ENCODE results near the gene PLEKHD1.

The PLEKHD1 gene

DNA sequence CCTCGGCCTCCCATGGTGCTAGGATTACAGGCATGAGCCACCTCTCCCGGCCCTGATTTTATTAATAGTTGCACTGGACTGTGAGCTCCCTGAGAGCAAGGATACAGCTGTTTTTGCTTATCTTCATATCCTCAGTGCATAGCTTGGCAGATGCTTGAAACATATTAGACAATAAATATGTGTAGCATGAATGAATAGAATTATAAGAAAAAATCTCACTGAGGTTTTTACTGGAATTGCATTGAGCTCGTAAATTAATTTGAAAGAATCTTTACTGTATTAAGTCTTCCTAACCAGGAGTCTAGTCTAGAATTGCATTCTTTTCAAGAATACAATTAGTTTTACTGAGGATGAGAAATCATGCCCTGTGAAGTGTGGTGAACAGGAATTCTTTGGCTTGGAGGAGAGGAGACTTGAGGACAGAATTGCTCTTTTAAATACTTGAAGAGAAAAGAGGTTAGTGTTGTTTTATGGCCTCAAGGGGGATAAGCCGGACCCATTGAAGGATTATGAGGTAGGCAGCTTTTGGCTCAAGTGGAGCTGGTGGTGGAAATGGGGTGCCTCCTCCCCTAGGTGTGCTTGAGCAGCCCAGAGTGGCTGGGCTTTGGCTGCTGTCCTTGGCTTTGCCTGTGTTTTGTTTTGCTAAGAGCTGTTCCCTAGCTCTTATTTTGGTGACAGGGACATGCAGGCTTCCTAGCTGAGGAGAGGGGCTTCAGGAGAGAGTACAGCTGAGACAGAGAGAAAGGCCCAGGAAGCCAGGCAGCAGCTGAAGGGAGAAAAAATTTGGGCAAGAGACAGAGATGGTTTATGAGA, 34.0 kb downstream of the PLEKHD1 start:
- no peak for DNase-seq (ENCODE audit: low spot score)

DNA sequence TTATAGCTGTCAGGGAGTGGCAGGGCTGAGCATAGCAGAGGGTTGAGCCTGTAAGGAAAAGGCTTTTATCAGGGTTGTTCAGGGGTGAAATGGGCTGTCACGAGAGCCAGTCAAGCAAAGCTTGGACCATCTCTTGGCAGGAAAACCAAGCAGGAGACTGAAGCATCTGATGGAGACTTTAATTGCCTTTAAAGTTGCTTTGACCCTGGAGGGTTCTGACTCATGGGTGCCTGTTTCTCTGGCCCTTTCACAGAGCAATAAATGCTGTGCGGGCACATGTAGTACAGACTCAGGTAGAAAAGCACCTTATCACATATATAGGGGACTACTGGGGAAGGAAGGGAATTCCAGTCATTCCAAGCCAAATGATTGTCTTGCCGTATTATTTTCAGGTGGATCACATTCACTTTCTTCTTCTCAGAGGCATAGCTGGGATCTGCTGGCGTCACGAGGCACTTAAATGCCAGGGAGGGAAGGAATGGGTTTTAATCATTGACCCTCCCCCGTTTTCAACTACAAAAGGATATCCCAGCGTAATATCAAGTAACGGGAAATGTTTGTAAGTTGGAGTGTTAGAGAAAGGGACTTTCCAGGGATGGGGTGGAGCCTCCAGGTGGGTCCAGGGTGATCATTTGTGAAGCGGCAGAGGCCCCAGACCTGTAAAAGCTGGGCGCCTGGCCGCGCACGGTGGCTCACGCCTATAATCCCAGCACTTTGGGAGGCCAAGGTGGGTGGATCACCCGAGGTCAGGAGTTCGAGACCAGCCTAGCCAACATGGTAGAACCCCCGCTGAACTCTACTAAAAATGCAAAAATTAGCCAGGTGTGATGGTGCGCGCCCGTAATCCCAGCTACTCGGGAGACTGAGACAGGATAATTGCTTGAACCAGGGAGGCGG, 34.9 kb downstream of the PLEKHD1 start:
- DNase-seq (ENCODE audit: low spot score): no peak

DNA sequence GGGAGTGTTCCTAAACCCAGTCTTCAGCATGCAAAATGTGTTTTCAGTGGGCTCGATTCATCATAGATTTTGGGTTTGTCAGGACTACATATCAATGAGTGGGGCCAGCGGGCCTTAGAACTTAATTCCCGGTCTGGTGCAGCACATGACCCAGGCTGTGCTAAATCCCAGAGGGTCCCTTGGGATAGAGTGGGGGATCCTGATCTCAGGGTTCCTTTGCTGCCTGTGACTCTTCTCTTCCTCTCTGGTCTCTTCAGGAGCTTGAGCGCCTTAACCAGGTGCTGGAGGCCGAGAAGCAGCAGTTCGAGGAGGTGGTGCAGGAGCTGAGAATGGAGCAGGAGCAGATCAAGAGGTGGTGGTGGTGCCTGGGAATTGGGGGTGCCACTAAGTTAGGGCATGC, 37.5 kb downstream of the PLEKHD1 start:
- DNase-seq (ENCODE audit: low spot score): no peak

GRCh38 chr14:69525896-69526295, 41.4 kb downstream of the PLEKHD1 start:
- no peak for DNase-seq (ENCODE audit: low spot score)

GRCh38 chr14:69527635-69528034, 43.1 kb downstream of the PLEKHD1 start:
- no peak for DNase-seq (ENCODE audit: low spot score)

GRCh38 chr14:69528143-69528542, 43.6 kb downstream of the PLEKHD1 start:
- DNase-seq (ENCODE audit: low spot score): no peak

DNA sequence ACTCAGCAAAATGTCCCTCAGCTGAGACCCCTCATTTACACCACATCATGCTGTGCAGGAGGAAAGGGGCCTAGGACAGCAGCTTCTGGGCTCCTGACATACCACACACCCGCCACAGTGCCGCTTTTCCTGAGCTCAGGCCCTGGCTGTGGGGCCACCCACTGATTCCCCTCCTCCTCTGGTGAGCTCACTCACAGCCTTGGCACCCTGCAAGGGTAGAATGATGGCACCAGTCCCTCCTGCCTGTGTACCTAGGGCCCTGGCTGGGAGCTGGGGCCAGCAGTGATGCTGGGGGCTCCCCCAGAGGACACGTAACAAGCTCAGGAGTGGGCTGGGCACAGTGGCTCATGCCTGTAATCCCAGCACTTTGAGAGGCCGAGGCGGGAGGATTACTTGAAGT, 44.4 kb downstream of the PLEKHD1 start:
- DNase-seq (ENCODE audit: low spot score): no peak

DNA sequence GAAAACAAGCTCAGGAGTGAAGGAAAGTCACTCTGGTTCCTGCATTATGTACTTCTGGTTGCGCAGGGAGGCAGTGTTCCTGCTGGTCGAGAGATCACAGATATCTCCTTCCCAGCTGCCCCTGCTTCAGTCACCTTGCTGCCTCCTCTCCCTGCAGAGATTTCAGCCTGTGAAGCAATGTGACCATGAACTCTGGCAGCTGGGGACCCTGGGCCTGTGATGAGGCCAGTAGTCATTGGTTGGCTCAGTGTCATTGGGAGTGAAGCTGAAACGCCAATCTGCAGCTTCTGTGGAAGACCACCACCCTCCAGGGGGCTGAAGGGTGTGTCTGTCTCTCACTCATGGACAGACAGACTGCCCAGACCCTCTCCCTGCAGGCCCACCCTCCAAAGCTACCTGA, 45.0 kb downstream of the PLEKHD1 start:
- DNase-seq (ENCODE audit: low spot score): no peak

GRCh38 chr14:69530095-69530494, 45.6 kb downstream of the PLEKHD1 start:
- no peak for DNase-seq (ENCODE audit: low spot score)

- no peak for DNase-seq (ENCODE audit: low spot score)
Observed at GRCh38 chr14:69531135-69531534, 46.6 kb downstream of the PLEKHD1 start.

- no peak for DNase-seq (ENCODE audit: low spot score)
Observed at GRCh38 chr14:69532561-69533340, 48.2 kb downstream of the PLEKHD1 start.

GRCh38 chr14:69535230-69535848, 50.8 kb downstream of the PLEKHD1 start:
- DNase-seq (ENCODE audit: low spot score): peak; percentile 34

GRCh38 chr14:69536971-69537370, 52.4 kb downstream of the PLEKHD1 start:
- DNase-seq (ENCODE audit: low spot score): no peak

GRCh38 chr14:69537900-69538299, 53.4 kb downstream of the PLEKHD1 start:
- DNase-seq (ENCODE audit: low spot score): no peak

GRCh38 chr14:69538766-69539165, 54.2 kb downstream of the PLEKHD1 start:
- DNase-seq (ENCODE audit: low spot score): no peak

- DNase-seq (ENCODE audit: low spot score): no peak
Observed at GRCh38 chr14:69539631-69540410, 55.3 kb downstream of the PLEKHD1 start.

GRCh38 chr14:69540654-69541335, 56.3 kb downstream of the PLEKHD1 start:
- no peak for DNase-seq (ENCODE audit: low spot score)

- DNase-seq (ENCODE audit: low spot score): no peak
Observed at GRCh38 chr14:69542311-69542710, 57.8 kb downstream of the PLEKHD1 start.

GRCh38 chr14:69543341-69544115, 59.0 kb downstream of the PLEKHD1 start:
- DNase-seq (ENCODE audit: low spot score): no peak
